Panc1 (cell line): ENCODE data around the gene VSX1. TPM values are rescaled to one million over a fixed set of nuclear protein-coding genes. Genes with fewer than 3 reads are reported as not detected.

ENCODE experiments used
- total RNA-seq: library from RNA; stranded (reverse); gene quantifications from one replicate; pipeline ENCODE4 v1.2.1, GENCODE V29; 2021; ENCODE audit not compliant: unreplicated experiment

The VSX1 gene
- total RNA-seq, 1 experiment from 2014 or later, result 0.21 TPM

Other genes starting within 250 kb of the VSX1 start
- not detected for gene CST7, start 132.9 kb downstream of the VSX1 start, total RNA-seq
- 165 TPM for gene APMAP, start 89.4 kb downstream of the VSX1 start, total RNA-seq
- 32.2 TPM for gene ACSS1, start 24.0 kb downstream of the VSX1 start, total RNA-seq
- gene ENTPD6, start 113.6 kb upstream of the VSX1 start, total RNA-seq, result 108 TPM
- 220 TPM for gene PYGB, start 165.9 kb upstream of the VSX1 start, total RNA-seq